Stimulated activated CD8-positive, alpha-beta memory T cell treated with anti-CD3 and anti-CD28 coated beads, Interleukin-7, amount 100 ng/mL, for 1 hour (primary cell): Measurements from ENCODE around the gene EMC10.
A peak's percentile ranks its signal among the peaks of the same experiment; 100 is the strongest.
"Not testable (repeated sequence)": the region's sequence is repeated elsewhere in the genome, so short reads cannot be mapped to it uniquely, and the experiment has no call there.

ENCODE experiments used
- DNase-seq, 2 donors: peaks; one replicate each; pipeline ENCODE4 v3.0.0-alpha.2; 2020; ENCODE audit warnings: low read depth in 2 of 2

Gene EMC10

GRCh38 chr19:50514346-50515167, 38.2 kb downstream of the EMC10 start:
- DNase-seq: no peak

GRCh38 chr19:50515168-50515561, 38.9 kb downstream of the EMC10 start:
- DNase-seq: no peak

GRCh38 chr19:50516456-50516855, 40.1 kb downstream of the EMC10 start:
- no peak for DNase-seq

- no peak for DNase-seq
Measured at GRCh38 chr19:50516964-50517703, 40.8 kb downstream of the EMC10 start.

- no peak for DNase-seq
Measured at GRCh38 chr19:50517704-50518075, 41.4 kb downstream of the EMC10 start.

GRCh38 chr19:50518091-50519005, 42.0 kb downstream of the EMC10 start:
- DNase-seq: no peak

GRCh38 chr19:50519006-50519575, 42.8 kb downstream of the EMC10 start:
- no peak for DNase-seq

DNA sequence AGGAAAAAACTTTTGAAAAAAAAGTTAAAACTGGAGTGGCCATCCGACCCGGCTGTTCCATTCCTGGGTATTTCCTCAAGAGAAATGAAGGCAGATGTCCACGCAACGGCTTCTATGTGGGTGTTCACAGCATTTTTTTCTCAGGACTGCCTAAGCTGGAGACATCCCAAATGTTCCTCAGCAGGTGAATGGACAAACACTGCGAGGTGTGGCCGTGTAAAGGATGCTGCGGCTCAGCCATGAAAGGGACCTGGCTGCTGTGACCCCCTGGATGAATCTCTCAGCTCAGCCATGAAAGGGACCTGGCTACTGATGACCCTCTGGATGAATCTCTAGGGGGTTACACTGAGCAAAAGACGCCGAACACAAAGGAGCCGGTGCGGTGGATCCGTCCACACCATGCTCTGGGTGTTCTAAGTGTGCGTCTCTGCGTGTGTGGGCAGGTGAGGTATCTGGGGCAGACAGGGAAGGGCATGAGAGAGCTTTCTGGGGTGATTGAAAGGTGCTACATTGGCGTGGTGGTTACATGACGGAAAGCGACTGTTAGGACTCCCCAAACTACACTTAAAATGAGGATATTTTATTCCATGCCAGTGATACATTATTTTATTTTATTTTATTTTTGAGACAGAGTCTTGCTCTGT, 44.6 kb downstream of the EMC10 start:
- no peak for DNase-seq

GRCh38 chr19:50522881-50523280, 46.6 kb downstream of the EMC10 start:
- no peak for DNase-seq

GRCh38 chr19:50528052-50528451, 51.7 kb downstream of the EMC10 start:
- not testable (repeated sequence) for DNase-seq

GRCh38 chr19:50531171-50531612, 54.9 kb downstream of the EMC10 start:
- no peak for DNase-seq

- DNase-seq: no peak
Measured at GRCh38 chr19:50532952-50533351, 56.6 kb downstream of the EMC10 start.

DNA sequence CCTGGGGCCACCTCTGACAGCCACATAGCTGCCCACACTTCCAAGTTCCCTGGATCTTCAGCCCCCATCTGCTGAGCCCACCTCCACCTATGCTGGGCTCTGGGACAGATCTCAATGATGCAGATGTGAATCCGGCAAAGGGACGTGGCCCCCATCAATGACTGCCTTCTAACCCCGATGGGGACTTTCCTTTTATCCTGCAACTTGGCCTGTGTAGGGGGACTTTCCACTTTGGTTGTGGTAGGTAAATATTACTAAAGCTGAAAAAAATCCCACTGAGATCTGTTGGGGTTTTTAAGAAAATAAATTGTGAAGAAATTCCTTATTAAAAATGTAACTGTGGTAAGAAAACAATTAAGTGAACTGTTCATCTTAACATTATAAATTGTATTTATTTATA, 58.2 kb downstream of the EMC10 start:
- DNase-seq: no peak

- no peak for DNase-seq
Measured at GRCh38 chr19:50535672-50536187, 59.4 kb downstream of the EMC10 start.

DNA sequence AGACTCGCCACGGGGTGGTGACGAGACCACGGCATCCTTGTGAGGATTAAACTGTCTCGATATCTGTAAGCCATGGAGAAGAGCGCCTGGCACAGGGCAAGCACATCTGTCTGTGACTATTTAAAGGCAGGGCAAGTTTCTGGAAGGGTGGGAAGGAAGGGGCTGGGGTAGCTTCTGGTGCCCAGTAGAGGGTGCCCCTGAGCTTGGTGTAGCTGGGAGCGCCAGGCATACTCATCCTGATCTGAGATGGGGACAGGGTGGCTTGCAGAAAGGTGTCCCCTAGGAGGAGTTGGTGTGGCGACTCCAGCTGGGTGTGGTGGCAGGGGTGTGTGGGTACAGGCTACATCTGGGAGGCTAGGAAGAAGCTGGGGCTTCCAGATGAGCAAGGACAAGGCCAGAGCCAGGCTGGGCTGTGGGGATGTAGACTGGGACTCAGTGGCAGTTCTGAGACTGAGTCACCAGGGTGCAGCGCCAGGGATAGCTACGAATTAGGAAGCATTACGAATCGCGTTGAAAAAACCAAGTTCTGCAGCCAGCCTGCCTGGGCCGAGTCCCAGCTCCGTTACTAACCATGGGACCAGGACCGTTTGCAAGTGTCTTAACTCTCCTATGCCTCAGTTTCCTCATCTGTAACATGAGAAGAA, 60.5 kb downstream of the EMC10 start:
- no peak for DNase-seq

- DNase-seq: no peak
Measured at GRCh38 chr19:50537306-50537685, 61.0 kb downstream of the EMC10 start.

- DNase-seq: peak in 1 of 2 donors; percentile 37
Measured at GRCh38 chr19:50537769-50538230, 61.5 kb downstream of the EMC10 start.
